Ishikawa (cell line): Measurements from ENCODE around the gene AURKAIP1.

ENCODE experiments used
- CEBPB ChIP-seq: IDR thresholded peaks from 2 replicates; pipeline ENCODE4 v1.6.1; 2012
- CREB1 ChIP-seq: IDR thresholded peaks from 2 replicates; pipeline ENCODE4 v1.6.1; 2012; ENCODE audit warnings: low read depth
- EP300 ChIP-seq: IDR thresholded peaks from 2 replicates; pipeline ENCODE4 v1.6.1; 2012; ENCODE audit warnings: borderline replicate concordance
- FOXM1 ChIP-seq: IDR thresholded peaks from 2 replicates; pipeline ENCODE4 v1.6.1; 2012; ENCODE audit warnings: low read depth, borderline replicate concordance
- NFIC ChIP-seq: IDR thresholded peaks from 2 replicates; pipeline ENCODE4 v1.6.1; 2012
- RAD21 ChIP-seq: IDR thresholded peaks from 2 replicates; pipeline ENCODE4 v1.6.1; 2012; ENCODE audit warnings: low read depth
- REST ChIP-seq: IDR thresholded peaks from 2 replicates; pipeline ENCODE4 v1.6.1; 2012; ENCODE audit warnings: low read depth, mild to moderate bottlenecking
- TEAD4 ChIP-seq: IDR thresholded peaks from 2 replicates; pipeline ENCODE4 v1.6.1; 2012
- YY1 ChIP-seq: IDR thresholded peaks from 2 replicates; pipeline ENCODE4 v1.6.1; 2012; ENCODE audit warnings: low read depth
- ZBTB7A ChIP-seq: IDR thresholded peaks from 2 replicates; pipeline ENCODE4 v1.6.1; 2012; ENCODE audit warnings: low read depth
- TF ChIP-seq, protein P1 (sequence below): IDR thresholded peaks from 2 replicates; pipeline ENCODE4 v1.6.1; 2012
- TF ChIP-seq, protein P2 (sequence below): IDR thresholded peaks from 2 replicates; pipeline ENCODE4 v1.6.1; 2012

DNA sequence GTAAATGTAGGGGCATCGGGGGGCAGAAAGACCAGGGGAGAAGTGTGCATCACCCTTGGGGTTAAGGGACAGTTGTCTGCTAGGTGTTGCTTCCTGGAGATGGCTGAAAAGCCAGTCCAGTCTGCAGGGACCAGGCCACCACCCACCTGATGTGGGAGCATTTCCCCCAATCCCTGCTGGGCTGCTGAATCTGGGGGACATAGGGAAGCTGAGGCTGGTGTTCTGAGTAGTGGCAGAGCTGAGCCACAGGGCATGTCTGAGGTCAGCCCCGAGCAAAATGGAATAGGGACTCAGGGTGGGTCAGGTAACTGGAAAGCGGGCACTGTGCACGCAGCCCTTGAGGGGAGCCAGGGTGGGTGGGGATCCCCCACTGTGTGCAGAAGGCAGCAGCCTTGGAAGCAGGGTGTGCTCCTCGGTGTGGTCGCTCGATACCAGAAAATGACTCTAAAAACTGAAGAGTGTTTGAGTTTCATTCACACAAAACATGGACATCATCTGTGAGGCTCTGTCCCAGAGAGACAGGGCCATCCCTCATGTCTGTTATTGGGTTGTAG is 26.5 kb upstream of the AURKAIP1 start:
- TF ChIP-seq RAD21 (no peak), EP300 (no peak), CREB1 (no peak), YY1 (no peak), REST (no peak), ZBTB7A (no peak), FOXM1 (no peak), TEAD4 (no peak), NFIC (no peak), CEBPB (no peak)
- TF ChIP-seq, protein P1, sequence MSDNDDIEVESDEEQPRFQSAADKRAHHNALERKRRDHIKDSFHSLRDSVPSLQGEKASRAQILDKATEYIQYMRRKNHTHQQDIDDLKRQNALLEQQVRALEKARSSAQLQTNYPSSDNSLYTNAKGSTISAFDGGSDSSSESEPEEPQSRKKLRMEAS: no peak
- TF ChIP-seq, protein P2, sequence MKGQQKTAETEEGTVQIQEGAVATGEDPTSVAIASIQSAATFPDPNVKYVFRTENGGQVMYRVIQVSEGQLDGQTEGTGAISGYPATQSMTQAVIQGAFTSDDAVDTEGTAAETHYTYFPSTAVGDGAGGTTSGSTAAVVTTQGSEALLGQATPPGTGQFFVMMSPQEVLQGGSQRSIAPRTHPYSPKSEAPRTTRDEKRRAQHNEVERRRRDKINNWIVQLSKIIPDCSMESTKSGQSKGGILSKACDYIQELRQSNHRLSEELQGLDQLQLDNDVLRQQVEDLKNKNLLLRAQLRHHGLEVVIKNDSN: no peak
